GM12878 (cell line): Measurements from ENCODE around the gene PRKCE. TPM values are rescaled to one million over a fixed set of nuclear protein-coding genes. Genes with fewer than 3 reads are reported as not detected.

Experiments
- ATAC-seq: fragments of 200-7000 bp; cut with Tn5 transposase; 3 replicates; pipeline ENCODE4 v1.9.1; 2020; ENCODE audit warnings: mild to moderate bottlenecking, moderate library complexity
- BruUV-seq: library from RNA; stranded (reverse); fragments of 400-500 nt; replicated peaks from 2 replicates; lab custom pipeline; 2021; lab: Mats Ljungman, UMichigan
- CTCF ChIA-PET: fragments of 300-600 bp; sonication (Branson Sonifier 250); formaldehyde crosslinking; extraction: SDS; loops from one replicate; lab custom pipeline; 2021; ENCODE audit warnings: inconsistent platforms; lab: Yijun Ruan, JAX
- POLR2A ChIA-PET: fragments of 350-600 bp; formaldehyde crosslinking; extraction: SDS; loops from one replicate; lab custom pipeline; 2021; ENCODE audit warnings: inconsistent platforms; lab: Charles Lee
- RAD21 ChIA-PET: fragments of 300-600 bp; sonication (Branson Sonifier 250); formaldehyde crosslinking; loops from one replicate; lab custom pipeline; 2023; ENCODE audit warnings: antibody characterized with exemption; ENCODE audit not compliant: unreplicated experiment; lab: Charles Lee
- SMC1A ChIA-PET: fragments of 300-600 bp; sonication (Branson Sonifier 250); formaldehyde crosslinking; loops from one replicate; lab custom pipeline; 2023; ENCODE audit not compliant: unreplicated experiment, uncharacterized antibody; lab: Charles Lee
- DNase-seq: peaks from one replicate; pipeline ENCODE4 v3.0.0-alpha.2; 2011; ENCODE audit warnings: low read depth, low spot score
- FAIRE-seq: peaks from 3 replicates; lab custom pipeline; 2011; peaks lifted over from hg19 to GRCh38; lab: Jason Lieb, UNC
- H2AFZ ChIP-seq: 2 replicates; pipeline ENCODE4 v1.6.0; 2011; ENCODE audit warnings: low read depth, low read length, control low read depth; ENCODE audit not compliant: control insufficient read depth
- H3K27ac ChIP-seq: 2 replicates; pipeline ENCODE4 v1.5.1; 2011; ENCODE audit warnings: control low read depth; ENCODE audit not compliant: control insufficient read depth, insufficient read depth
- H3K27me3 ChIP-seq, 2 experiments: replicated peaks in 1 of 2; 2 replicates each; pipeline versions ENCODE4 v1.6.0 to v1.6.1; 2011; ENCODE audit warnings: low read length in 1 of 2; ENCODE audit not compliant: control insufficient read depth in 2 of 2, insufficient read depth in 2 of 2
- H3K36me3 ChIP-seq, 2 experiments: 2 replicates each; pipeline ENCODE4 v1.5.1; 2011; ENCODE audit warnings: low read length in 1 of 2; ENCODE audit not compliant: control insufficient read depth in 2 of 2, insufficient read depth in 2 of 2
- H3K4me1 ChIP-seq: 2 replicates; pipeline ENCODE4 v1.6.1; 2011; ENCODE audit warnings: mild to moderate bottlenecking, low read length, moderate library complexity, mixed read lengths; ENCODE audit not compliant: control insufficient read depth, insufficient read depth
- H3K4me2 ChIP-seq: 2 replicates; pipeline ENCODE4 v1.6.0; 2011; ENCODE audit warnings: control low read depth; ENCODE audit not compliant: control insufficient read depth, insufficient read depth
- H3K4me3 ChIP-seq: fragments of 200-600 bp; sonication (generic); 2 replicates; pipeline ENCODE4 v1.5.1; 2016
- H3K79me2 ChIP-seq: 2 replicates; pipeline ENCODE4 v1.6.0; 2011; ENCODE audit warnings: low read length; ENCODE audit not compliant: control insufficient read depth, insufficient read depth
- H3K9ac ChIP-seq: 2 replicates; pipeline ENCODE4 v1.8.0; 2011; ENCODE audit warnings: low read length, control low read depth, mixed read lengths; ENCODE audit not compliant: control insufficient read depth, insufficient read depth
- H3K9me3 ChIP-seq: replicated peaks from 3 replicates; pipeline ENCODE4 v1.5.1; 2011; ENCODE audit warnings: mild to moderate bottlenecking, low read length; ENCODE audit not compliant: control insufficient read depth, insufficient read depth
- H4K20me1 ChIP-seq: 2 replicates; pipeline ENCODE4 v1.6.0; 2011; ENCODE audit not compliant: control insufficient read depth, insufficient read depth
- CEBPB ChIP-seq, 2 experiments: fragments of 150-350 bp in 1 of 2; IDR thresholded peaks; 2 replicates each; pipeline ENCODE4 v1.6.1; 2012 to 2014; ENCODE audit warnings: low read depth in 2 of 2, low read length in 2 of 2, borderline replicate concordance in 1 of 2, inconsistent platforms in 1 of 2
- CREB1 ChIP-seq: IDR thresholded peaks from 2 replicates; pipeline ENCODE4 v1.6.1; 2012; ENCODE audit warnings: low read depth, mild to moderate bottlenecking, inconsistent platforms
- HCFC1 ChIP-seq: fragments of 150-350 bp; IDR thresholded peaks from 2 replicates; pipeline ENCODE4 v1.6.1; 2014; ENCODE audit warnings: low read length
- HDGF ChIP-seq: fragments of 450-650 bp; IDR thresholded peaks from 2 replicates; pipeline ENCODE4 v1.6.1; 2016; ENCODE audit warnings: antibody characterized with exemption
- MYB ChIP-seq: fragments of 150-350 bp; IDR thresholded peaks from 2 replicates; pipeline ENCODE4 v1.6.1; 2014; ENCODE audit warnings: mild to moderate bottlenecking, low read depth, low read length, borderline replicate concordance
- PAX5 ChIP-seq: IDR thresholded peaks from 2 replicates; pipeline ENCODE4 v1.6.1; 2011; ENCODE audit warnings: low read depth, low read length, borderline replicate concordance
- RBBP5 ChIP-seq: fragments of 200-600 bp; sonication (generic); conservative IDR thresholded peaks from 2 replicates; pipeline ENCODE4 v1.6.1; 2016
- SMAD1 ChIP-seq: fragments of 450-650 bp; IDR thresholded peaks from 2 replicates; pipeline ENCODE4 v1.6.1; 2018; ENCODE audit warnings: mild to moderate bottlenecking, low read depth; ENCODE audit not compliant: partially characterized antibody
- SMARCA5 ChIP-seq: fragments of 450-650 bp; IDR thresholded peaks from 2 replicates; pipeline ENCODE4 v1.6.1; 2017; ENCODE audit warnings: mild to moderate bottlenecking
- STAT3 ChIP-seq: IDR thresholded peaks from 2 replicates; pipeline ENCODE4 v1.6.1; 2011; ENCODE audit warnings: low read depth, low read length, improper control_type of control experiment
- SUPT20H ChIP-seq: IDR thresholded peaks from 2 replicates; pipeline ENCODE4 v1.6.1; 2011; ENCODE audit warnings: low read depth, mild to moderate bottlenecking, low read length, moderate library complexity, borderline replicate concordance; ENCODE audit not compliant: control insufficient read depth
- ZBTB4 ChIP-seq: fragments of 450-650 bp; formaldehyde crosslinking; IDR thresholded peaks from 2 replicates; pipeline ENCODE4 v1.4.0; 2022; ENCODE audit warnings: mild to moderate bottlenecking, moderate library complexity
- ZBTB40 ChIP-seq: fragments of 450-650 bp; IDR thresholded peaks from 2 replicates; pipeline ENCODE4 v1.6.1; 2016; ENCODE audit warnings: mild to moderate bottlenecking, moderate library complexity, borderline replicate concordance
- WGBS: methylation state at CpG from one replicate; pipeline ENCODE4 v1.1.6; 2016; ENCODE audit warnings: low lambda C conversion rate; ENCODE audit not compliant: insufficient replicate concordance, insufficient coverage; ENCODE audit errors: missing lambda C conversion rate; 5-methylcytosine and 5-hydroxymethylcytosine counted together
- in situ Hi-C: fragments of 300-500 bp; cut with MboI; formaldehyde crosslinking; loops from 9 replicates; pipeline ENCODE4 v1.14.3; 2018; ENCODE audit warnings: mixed read lengths
- intact Hi-C: fragments of 100-400 bp; cut with micrococcal nuclease; formaldehyde crosslinking; loops from one replicate; pipeline ENCODE4 v1.14.2; 2022; ENCODE audit not compliant: unreplicated experiment
- polyA plus RNA-seq, 11 experiments: library from polyadenylated mRNA; depleted of rRNA in 4 of 11; unstranded in 6 of 11; stranded (reverse) in 5 of 11; fragments of >200 nt; fragmentation: Nextera tagmentation in 4 of 11; fragmentation: Illumina TruSeq in 1 of 11; extraction: Ambion mirVana in 4 of 11; extraction: Trizol in 1 of 11; gene quantifications; 1 replicate in 1 of 11; 2 replicates in 10 of 11; pipeline versions ENCODE4 v1.2.1 to v1.2.3, GENCODE V29; 2011 to 2016; ENCODE audit warnings: inconsistent platforms in 2 of 11, missing spikeins in 2 of 11, low read depth in 1 of 11
- total RNA-seq, 4 experiments: library from RNA; depleted of rRNA in 3 of 4; stranded (reverse); fragments of >200 nt in 3 of 4; fragmentation: Illumina TruSeq in 1 of 4; extraction: Trizol in 1 of 4; gene quantifications; 2 replicates each; pipeline versions ENCODE4 v1.2.1 to v1.2.3, GENCODE V29; 2013 to 2021
- TF ChIP-seq, protein P1 (sequence below): fragments of 150-350 bp; IDR thresholded peaks from 2 replicates; pipeline ENCODE4 v1.6.1; 2016; ENCODE audit warnings: low read depth, low read length

PRKCE gene
- total and polyA plus RNA-seq, 10 of the 15 experiments (the other 5 are each of a cell fraction or from before 2014, with no cell fraction given): 2.6 to 28.2 (median 11.3) TPM

DNA sequence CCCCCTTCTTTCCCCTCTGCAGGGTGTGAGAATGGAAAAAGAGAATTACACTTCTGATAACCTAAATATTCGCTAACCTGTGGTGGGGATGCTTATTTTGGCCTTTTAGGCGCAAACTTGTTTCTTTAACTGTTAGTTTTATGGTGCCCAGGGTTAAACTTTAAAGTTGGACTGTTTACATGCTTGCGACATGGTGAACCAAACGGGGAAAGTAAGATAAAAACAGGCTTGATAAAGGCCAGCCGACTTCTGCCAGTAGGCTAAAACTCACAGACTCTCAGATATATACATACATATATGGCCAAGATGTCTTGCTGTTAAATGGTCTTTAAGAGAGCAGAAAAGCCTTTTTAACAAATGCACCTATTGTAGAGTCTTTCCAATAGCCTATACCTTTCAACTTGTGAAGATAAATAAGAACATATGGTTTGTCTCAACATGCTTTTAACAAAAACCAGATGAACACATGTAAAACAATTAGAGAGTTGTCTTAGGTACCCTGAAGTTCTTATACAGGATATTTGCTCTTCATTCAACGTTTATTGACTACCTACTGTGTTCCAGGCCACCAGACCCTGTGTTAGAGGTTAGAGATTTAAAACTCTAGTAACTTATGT is 29.0 kb downstream of the PRKCE start:
- 77% methylated on average over 6 of the region's 6 CpGs for WGBS
- H3K36me3 ChIP-seq: no peaks in the 10 kb centered on the region; a peak in 1 of 4 replicates
- no peak overlapping the region for H3K27ac ChIP-seq
- intact Hi-C loops (no loop called here), in situ Hi-C loops (no loop called here)
- no peak overlapping the region for H3K4me3 ChIP-seq
- H3K9me3 ChIP-seq: no peaks in the 10 kb centered on the region
- H3K4me1 ChIP-seq: peaks cover 3% of the 10 kb centered on the region; the same call in 1 of the 2 replicates
- no peaks in the 10 kb centered on the region for H4K20me1 ChIP-seq
- no peak for FAIRE-seq
- H3K4me2 ChIP-seq: no peak overlapping the region
- BruUV-seq: no TSS peak
- no peak overlapping the region for H2AFZ ChIP-seq
- H3K79me2 ChIP-seq: no peaks in the 10 kb centered on the region; the same call in none of the 2 replicates
- no peak for DNase-seq
- no peak for ATAC-seq
- no peak overlapping the region for H3K9ac ChIP-seq
- RAD21 ChIA-PET: no interaction called here
- POLR2A ChIA-PET: no interaction called here
- SMC1A ChIA-PET: no interaction called here
- CTCF ChIA-PET: no interaction called here
- no peaks in the 10 kb centered on the region for H3K27me3 ChIP-seq
- TF ChIP-seq ZBTB4 (CRISPR knock-in tag) (no peak), HCFC1 (no peak), RBBP5 (no peak), PAX5 (no peak), MYB (no peak), SMARCA5 (no peak), ZBTB40 (no peak), CEBPB (IDR thresholded peaks at IDR 0.05; ENCODE audit: borderline replicate concordance in 1 of 2, low read depth in 2 of 2, low read length in 2 of 2) (no peak), HDGF (no peak), SUPT20H (no peak), STAT3 (no peak), CREB1 (no peak), SMAD1 (no peak)
- TF ChIP-seq, protein P1, sequence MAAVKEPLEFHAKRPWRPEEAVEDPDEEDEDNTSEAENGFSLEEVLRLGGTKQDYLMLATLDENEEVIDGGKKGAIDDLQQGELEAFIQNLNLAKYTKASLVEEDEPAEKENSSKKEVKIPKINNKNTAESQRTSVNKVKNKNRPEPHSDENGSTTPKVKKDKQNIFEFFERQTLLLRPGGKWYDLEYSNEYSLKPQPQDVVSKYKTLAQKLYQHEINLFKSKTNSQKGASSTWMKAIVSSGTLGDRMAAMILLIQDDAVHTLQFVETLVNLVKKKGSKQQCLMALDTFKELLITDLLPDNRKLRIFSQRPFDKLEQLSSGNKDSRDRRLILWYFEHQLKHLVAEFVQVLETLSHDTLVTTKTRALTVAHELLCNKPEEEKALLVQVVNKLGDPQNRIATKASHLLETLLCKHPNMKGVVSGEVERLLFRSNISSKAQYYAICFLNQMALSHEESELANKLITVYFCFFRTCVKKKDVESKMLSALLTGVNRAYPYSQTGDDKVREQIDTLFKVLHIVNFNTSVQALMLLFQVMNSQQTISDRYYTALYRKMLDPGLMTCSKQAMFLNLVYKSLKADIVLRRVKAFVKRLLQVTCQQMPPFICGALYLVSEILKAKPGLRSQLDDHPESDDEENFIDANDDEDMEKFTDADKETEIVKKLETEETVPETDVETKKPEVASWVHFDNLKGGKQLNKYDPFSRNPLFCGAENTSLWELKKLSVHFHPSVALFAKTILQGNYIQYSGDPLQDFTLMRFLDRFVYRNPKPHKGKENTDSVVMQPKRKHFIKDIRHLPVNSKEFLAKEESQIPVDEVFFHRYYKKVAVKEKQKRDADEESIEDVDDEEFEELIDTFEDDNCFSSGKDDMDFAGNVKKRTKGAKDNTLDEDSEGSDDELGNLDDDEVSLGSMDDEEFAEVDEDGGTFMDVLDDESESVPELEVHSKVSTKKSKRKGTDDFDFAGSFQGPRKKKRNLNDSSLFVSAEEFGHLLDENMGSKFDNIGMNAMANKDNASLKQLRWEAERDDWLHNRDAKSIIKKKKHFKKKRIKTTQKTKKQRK: no peak
